Trophoblast cell (in vitro differentiated cells and primary cell): Measurements from ENCODE around the gene STAP1.
A peak's percentile ranks its signal among the peaks of the same experiment; 100 is the strongest.

Experiments
- DNase-seq, 2 donors: peaks; one replicate each; pipeline ENCODE4 v3.0.0-alpha.2; 2016
- H2AFZ ChIP-seq: 2 replicates; pipeline ENCODE4 v1.6.1; 2013; ENCODE audit warnings: low read length, moderate library complexity, mild to moderate bottlenecking; ENCODE audit not compliant: insufficient read depth, poor library complexity
- H2AK5ac ChIP-seq: 2 replicates; pipeline ENCODE4 v1.6.1; 2013; ENCODE audit warnings: mild to moderate bottlenecking, low read length
- H2BK120ac ChIP-seq: 2 replicates; pipeline ENCODE4 v1.6.1; 2013; ENCODE audit warnings: low read length, mild to moderate bottlenecking, moderate library complexity; ENCODE audit not compliant: insufficient read depth, poor library complexity
- H2BK12ac ChIP-seq: 2 replicates; pipeline ENCODE4 v1.6.1; 2013; ENCODE audit warnings: mild to moderate bottlenecking, low read length, moderate library complexity
- H2BK5ac ChIP-seq: 2 replicates; pipeline ENCODE4 v1.6.1; 2013; ENCODE audit warnings: low read length, low read depth, moderate library complexity, mild to moderate bottlenecking; ENCODE audit not compliant: poor library complexity
- H3K14ac ChIP-seq: 2 replicates; pipeline ENCODE4 v1.6.1; 2013; ENCODE audit warnings: mild to moderate bottlenecking, low read length
- H3K18ac ChIP-seq: 2 replicates; pipeline ENCODE4 v1.6.1; 2013; ENCODE audit warnings: mild to moderate bottlenecking, low read length
- H3K23ac ChIP-seq: 2 replicates; pipeline ENCODE4 v1.6.1; 2013; ENCODE audit warnings: low read length
- H3K27ac ChIP-seq: 2 replicates; pipeline ENCODE4 v1.5.1; 2013; ENCODE audit warnings: low read depth, mild to moderate bottlenecking, inconsistent platforms, low read length, moderate library complexity
- H3K27me3 ChIP-seq: 2 replicates; pipeline ENCODE4 v1.6.1; 2013; ENCODE audit warnings: inconsistent platforms, mild to moderate bottlenecking, low read length, moderate library complexity; ENCODE audit not compliant: insufficient read depth
- H3K36me3 ChIP-seq, 2 experiments: 1 replicate in 1 of 2; 2 replicates in 1 of 2; pipeline ENCODE4 v1.6.1; 2013; ENCODE audit warnings: low read length in 2 of 2, mild to moderate bottlenecking in 2 of 2, moderate library complexity in 1 of 2; ENCODE audit not compliant: insufficient read depth in 2 of 2, control insufficient read depth in 1 of 2
- H3K4ac ChIP-seq: 2 replicates; pipeline ENCODE4 v1.6.1; 2013; ENCODE audit warnings: low read depth, mild to moderate bottlenecking, low read length, moderate library complexity
- H3K4me1 ChIP-seq, 2 experiments: 1 replicate in 1 of 2; 2 replicates in 1 of 2; pipeline ENCODE4 v1.6.1; 2013; ENCODE audit warnings: low read length in 2 of 2, mild to moderate bottlenecking in 2 of 2, moderate library complexity in 1 of 2; ENCODE audit not compliant: insufficient read depth in 2 of 2, control insufficient read depth in 1 of 2
- H3K4me2 ChIP-seq: 2 replicates; pipeline ENCODE4 v1.6.1; 2013; ENCODE audit warnings: inconsistent platforms, mild to moderate bottlenecking, low read length, moderate library complexity
- H3K4me3 ChIP-seq: 2 replicates; pipeline ENCODE4 v1.5.1; 2013; ENCODE audit warnings: mild to moderate bottlenecking, low read depth, low read length, inconsistent platforms
- H3K79me1 ChIP-seq: one replicate; pipeline ENCODE4 v1.6.1; 2013; ENCODE audit warnings: low read length
- H3K79me2 ChIP-seq: 2 replicates; pipeline ENCODE4 v1.6.1; 2013; ENCODE audit warnings: low read length, mild to moderate bottlenecking; ENCODE audit not compliant: control insufficient read depth, insufficient read depth, poor library complexity
- H3K9ac ChIP-seq: 2 replicates; pipeline ENCODE4 v1.6.1; 2013; ENCODE audit warnings: mild to moderate bottlenecking, low read length
- H3K9me3 ChIP-seq: 2 replicates; pipeline ENCODE4 v1.6.1; 2013; ENCODE audit warnings: low read depth, mild to moderate bottlenecking, control low read depth, inconsistent platforms, low read length; ENCODE audit not compliant: insufficient read depth
- H4K12ac ChIP-seq: 2 replicates; pipeline ENCODE4 v1.6.1; 2013; ENCODE audit warnings: low read depth, mild to moderate bottlenecking, low read length, moderate library complexity
- H4K8ac ChIP-seq: 2 replicates; pipeline ENCODE4 v1.6.1; 2013; ENCODE audit warnings: low read depth, mild to moderate bottlenecking, low read length, moderate library complexity
- H4K91ac ChIP-seq: one replicate; pipeline ENCODE4 v1.6.1; 2013; ENCODE audit warnings: low read depth, mild to moderate bottlenecking, low read length, moderate library complexity
- WGBS: extraction: QIAGEN DNeasy Blood & Tissue Kit; methylation state at CpG from one replicate; pipeline ENCODE4 v1.1.7; 2013; ENCODE audit warnings: missing lambda C conversion rate; ENCODE audit not compliant: insufficient read length, insufficient coverage; ENCODE audit errors: extremely low coverage; 5-methylcytosine and 5-hydroxymethylcytosine counted together

STAP1 gene

DNA sequence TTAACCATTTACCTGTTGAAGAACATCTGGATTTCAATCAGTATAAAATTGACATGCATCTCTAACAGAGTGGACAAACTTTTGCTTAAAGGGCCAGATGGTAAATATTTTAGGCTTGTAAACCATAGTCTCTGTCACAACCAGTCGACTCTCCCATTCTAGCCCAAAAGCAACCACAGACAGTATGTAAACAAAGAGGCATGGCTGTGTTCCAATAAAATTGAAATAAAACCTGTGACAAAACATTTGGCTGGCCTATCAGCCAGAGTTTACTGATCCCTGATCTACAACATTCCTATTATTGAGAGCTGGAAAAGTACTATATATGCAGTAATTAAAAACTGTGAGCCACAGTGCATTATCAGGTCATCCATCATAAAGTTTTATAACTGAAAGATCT is 16.5 kb upstream of the STAP1 start:
- no peak overlapping the region for H3K9ac ChIP-seq
- H3K14ac ChIP-seq: no peak overlapping the region
- H3K4me1 ChIP-seq: no peaks in the 10 kb centered on the region
- H2BK12ac ChIP-seq: no peak overlapping the region
- no peak overlapping the region for H2AK5ac ChIP-seq
- H3K27me3 ChIP-seq: no peaks in the 10 kb centered on the region
- no peak overlapping the region for H3K18ac ChIP-seq
- H4K91ac ChIP-seq: no peak overlapping the region
- no CpG with 5 or more reads among the region's 1 CpG for WGBS
- H3K36me3 ChIP-seq: peaks cover 8 to 11% of the 10 kb centered on the region in 2 experiments
- no peak overlapping the region for H3K23ac ChIP-seq
- no peak overlapping the region for H4K12ac ChIP-seq
- H2BK5ac ChIP-seq: no peak overlapping the region
- no peak overlapping the region for H4K8ac ChIP-seq
- no peak overlapping the region for H2AFZ ChIP-seq
- H3K4me2 ChIP-seq: no peak overlapping the region
- no peak overlapping the region for H2BK120ac ChIP-seq
- no peak for DNase-seq
- H3K27ac ChIP-seq: no peak overlapping the region
- peaks cover 5% of the 10 kb centered on the region for H3K79me1 ChIP-seq
- H3K4me3 ChIP-seq: no peak overlapping the region
- H3K9me3 ChIP-seq: no peaks in the 10 kb centered on the region
- H3K4ac ChIP-seq: no peak overlapping the region
- H3K79me2 ChIP-seq: peaks cover 6% of the 10 kb centered on the region

GRCh38 chr4:67545199-67546003 is 13.1 kb upstream of the STAP1 start, which contains the start of gene CENPC:
CENPC (minus strand) TSS chr4:67545503; CDS start chr4:67545355, 148 bp downstream.
- Histone ChIP-seq H4K12ac (peak within 1 kb of the TSS; percentile 99), H2BK12ac (no peak within 1 kb of the TSS), H3K4me2 (peak within 1 kb of the TSS; percentile 88), H3K4me1 (no peaks in the 10 kb centered on the region), H3K9ac (peak within 1 kb of the TSS; percentile 95), H2BK5ac (peak within 1 kb of the TSS; percentile 81), H3K79me1 (peaks cover 5% of the 10 kb centered on the region), H3K4me3 (peak within 1 kb of the TSS; percentile 93), H3K27ac (peak within 1 kb of the TSS; percentile 88), H3K9me3 (no peaks in the 10 kb centered on the region), H3K14ac (peak within 1 kb of the TSS; percentile 98), H3K79me2 (peaks cover 6% of the 10 kb centered on the region), H3K36me3 (peaks cover under 1% of the 10 kb centered on the region in 2 experiments), H3K23ac (no peak within 1 kb of the TSS), H3K27me3 (no peaks in the 10 kb centered on the region), H3K4ac (peak within 1 kb of the TSS; percentile 92), H3K18ac (peak within 1 kb of the TSS; percentile 97), H4K91ac (peak within 1 kb of the TSS; percentile 90), H2BK120ac (peak within 1 kb of the TSS; percentile 64), H4K8ac (peak within 1 kb of the TSS; percentile 96), H2AFZ (peak within 1 kb of the TSS; percentile 96), H2AK5ac (no peak within 1 kb of the TSS)
- peak; percentile 98 to 99 for DNase-seq
- no CpG with 5 or more reads among the region's 53 CpGs for WGBS

DNA sequence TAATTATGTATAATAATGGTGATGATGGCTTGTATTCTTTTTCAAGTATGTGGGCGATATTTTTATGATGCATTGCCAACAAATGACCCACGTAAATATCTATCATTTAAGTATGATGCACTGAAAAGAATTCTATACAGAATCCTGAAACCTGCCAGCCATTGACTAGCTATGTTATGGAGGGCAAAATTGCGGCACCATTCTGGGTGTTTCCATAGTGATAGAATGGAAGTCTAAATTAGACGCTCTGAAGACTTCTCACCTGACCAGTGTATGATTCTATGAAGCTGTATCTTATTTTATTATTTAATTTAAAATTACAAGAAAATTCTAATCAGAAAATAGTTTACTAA is 12.5 kb upstream of the STAP1 start:
- H3K14ac ChIP-seq: no peak overlapping the region
- peak overlapping the region; percentile 44 for H3K4me2 ChIP-seq
- no peaks in the 10 kb centered on the region for H3K9me3 ChIP-seq
- H2BK12ac ChIP-seq: no peak overlapping the region
- peaks cover 6% of the 10 kb centered on the region for H3K79me2 ChIP-seq
- no peak overlapping the region for H3K18ac ChIP-seq
- no peaks in the 10 kb centered on the region for H3K36me3 ChIP-seq
- no peak overlapping the region for H4K91ac ChIP-seq
- H3K79me1 ChIP-seq: peaks cover 5% of the 10 kb centered on the region
- H3K23ac ChIP-seq: no peak overlapping the region
- no peak overlapping the region for H2AK5ac ChIP-seq
- peak in 1 of 2 donors; percentile 21 for DNase-seq
- no peak overlapping the region for H3K9ac ChIP-seq
- no peak overlapping the region for H4K8ac ChIP-seq
- no CpG with 5 or more reads among the region's 4 CpGs for WGBS
- H3K4me3 ChIP-seq: no peak overlapping the region
- H2AFZ ChIP-seq: no peak overlapping the region
- H3K4ac ChIP-seq: no peak overlapping the region
- no peak overlapping the region for H2BK5ac ChIP-seq
- no peaks in the 10 kb centered on the region for H3K4me1 ChIP-seq
- no peak overlapping the region for H3K27ac ChIP-seq
- H3K27me3 ChIP-seq: no peaks in the 10 kb centered on the region
- no peak overlapping the region for H4K12ac ChIP-seq
- no peak overlapping the region for H2BK120ac ChIP-seq

DNA sequence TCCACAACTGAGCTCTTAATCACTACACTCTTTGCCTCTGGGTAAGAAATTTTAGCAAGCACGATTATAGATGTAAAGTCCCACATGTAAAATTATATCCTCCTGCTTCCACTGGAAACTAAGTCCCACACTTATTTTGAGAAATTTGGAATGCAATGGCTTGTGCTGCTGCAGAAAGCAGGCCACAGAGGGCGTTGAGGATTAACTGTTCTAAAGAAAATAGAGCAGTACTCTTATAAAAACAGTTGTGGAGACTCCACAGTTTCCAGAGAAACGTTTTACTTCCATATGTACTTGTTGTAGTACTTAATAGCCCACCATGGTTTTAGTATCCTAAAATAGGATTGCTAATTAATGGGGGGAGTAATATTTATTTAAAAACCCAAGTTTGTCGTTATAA is 11.6 kb upstream of the STAP1 start:
- H3K27ac ChIP-seq: no peak overlapping the region
- no peaks in the 10 kb centered on the region for H3K9me3 ChIP-seq
- no peak overlapping the region for H3K9ac ChIP-seq
- no peaks in the 10 kb centered on the region for H3K27me3 ChIP-seq
- no peak overlapping the region for H4K91ac ChIP-seq
- H3K79me1 ChIP-seq: peaks cover 5% of the 10 kb centered on the region
- no peaks in the 10 kb centered on the region for H3K4me1 ChIP-seq
- no peak overlapping the region for H3K23ac ChIP-seq
- H3K18ac ChIP-seq: no peak overlapping the region
- H2BK12ac ChIP-seq: no peak overlapping the region
- no peak overlapping the region for H3K4me2 ChIP-seq
- H2BK120ac ChIP-seq: no peak overlapping the region
- WGBS: no CpG with 5 or more reads among the region's 4 CpGs
- H3K14ac ChIP-seq: no peak overlapping the region
- no peak overlapping the region for H3K4ac ChIP-seq
- H3K79me2 ChIP-seq: peaks cover 6% of the 10 kb centered on the region
- no peak for DNase-seq
- no peak overlapping the region for H2AK5ac ChIP-seq
- H4K12ac ChIP-seq: no peak overlapping the region
- no peak overlapping the region for H2AFZ ChIP-seq
- H3K4me3 ChIP-seq: no peak overlapping the region
- no peaks in the 10 kb centered on the region for H3K36me3 ChIP-seq
- H4K8ac ChIP-seq: no peak overlapping the region
- H2BK5ac ChIP-seq: no peak overlapping the region
